CD4-positive, alpha-beta T cell treated with Interleukin-4 for 4 hours (primary cell): ENCODE results near the gene NXN.
"Not testable (repeated sequence)": the region's sequence is repeated elsewhere in the genome, so short reads cannot be mapped to it uniquely, and the experiment has no call there.

Source experiments
- DNase-seq: peaks from one replicate; pipeline ENCODE4 v3.0.0-alpha.2; 2020

Gene NXN

DNA sequence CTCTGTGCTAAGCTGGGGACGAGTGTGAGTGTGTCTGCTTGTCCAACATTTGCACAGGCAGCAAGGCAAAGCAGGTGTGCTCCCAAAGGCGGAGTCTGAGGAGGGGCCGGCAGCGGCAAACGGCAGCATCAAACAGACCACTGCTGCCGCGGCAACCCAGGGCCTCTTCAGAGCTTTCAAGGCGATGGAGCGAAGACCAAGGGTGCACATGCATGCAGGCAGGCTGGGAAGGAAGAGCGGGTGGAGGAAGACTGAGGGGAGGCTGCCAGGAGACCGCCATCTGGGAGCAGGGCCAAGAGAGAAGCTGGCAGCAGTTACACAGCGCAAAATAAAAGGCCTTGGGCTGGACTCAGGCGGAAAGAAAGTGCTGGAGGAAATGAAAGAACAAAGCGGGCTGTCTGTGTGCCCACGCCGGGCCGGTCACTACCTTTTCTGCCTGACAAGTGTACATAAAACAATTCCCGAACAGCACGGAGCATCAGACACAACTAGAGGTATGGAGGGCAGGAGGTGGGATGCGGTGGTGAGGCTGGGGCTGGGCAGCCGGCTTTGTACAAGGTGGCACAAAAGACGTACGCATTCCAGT is 25.9 kb upstream of the NXN start:
- no peak for DNase-seq

DNA sequence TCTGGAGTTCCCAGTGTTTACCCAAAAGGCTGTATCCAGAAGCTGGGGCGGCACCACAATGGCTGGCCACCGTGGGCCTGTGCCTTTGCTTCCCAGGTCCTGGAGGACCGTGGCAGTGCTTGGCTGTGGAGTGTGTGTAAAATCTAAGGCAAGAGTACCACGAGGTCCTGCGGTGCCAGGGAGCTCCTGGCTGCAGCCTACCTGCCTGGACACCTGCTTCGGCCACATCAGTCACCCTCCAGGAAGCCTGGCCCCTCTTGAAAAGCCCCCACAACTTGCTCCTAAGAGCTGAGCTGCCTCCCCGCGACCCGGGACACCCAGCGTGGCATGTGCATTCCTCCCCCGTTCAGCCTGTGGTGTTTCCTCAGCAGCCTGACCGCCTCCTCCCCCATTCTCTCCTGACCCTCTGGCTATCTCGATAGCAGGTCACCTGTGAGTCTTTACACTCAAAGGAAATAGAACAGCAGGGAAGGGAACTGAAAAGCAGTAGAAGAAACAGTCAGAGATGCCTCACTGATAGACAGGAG is 25.3 kb upstream of the NXN start:
- no peak for DNase-seq

DNA sequence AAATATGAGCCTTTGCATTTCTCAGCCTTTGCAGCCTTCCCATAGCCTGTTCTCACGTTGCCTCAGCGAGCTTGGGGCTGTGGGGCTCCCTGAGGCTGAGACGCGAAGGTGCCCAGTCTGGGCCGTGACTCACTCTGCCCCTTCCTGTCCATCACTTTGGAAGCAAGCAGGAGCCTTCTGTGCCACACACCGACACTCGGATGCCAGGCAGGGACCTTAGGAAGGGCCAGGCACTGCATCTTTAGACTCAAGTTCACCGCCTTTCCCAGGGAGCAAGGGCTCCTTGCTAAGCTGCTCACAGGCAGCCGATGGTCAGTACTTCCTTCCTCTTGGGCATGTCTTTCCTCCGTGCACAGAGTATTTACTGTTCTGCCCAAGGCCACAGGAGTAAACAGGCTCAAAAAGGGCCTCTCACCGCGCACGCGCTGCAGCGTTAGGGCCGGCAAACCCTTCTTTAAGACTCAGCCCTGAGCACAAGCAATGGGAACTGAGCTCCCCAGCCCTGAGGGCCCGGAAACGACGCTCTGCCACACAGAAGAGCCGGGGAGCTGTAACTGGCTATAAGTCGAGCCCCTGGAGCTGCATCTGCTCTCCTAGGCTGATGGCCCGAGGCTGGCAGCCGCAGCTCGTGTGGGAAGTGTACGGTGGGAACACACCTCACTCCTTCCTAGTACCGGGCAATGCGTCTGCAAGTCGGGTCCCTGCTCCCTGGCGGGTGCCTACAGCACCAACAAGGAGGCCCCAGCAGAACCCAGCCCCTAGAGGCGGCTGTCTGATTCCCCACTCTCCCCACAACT is 24.6 kb upstream of the NXN start:
- DNase-seq: no peak

- DNase-seq: no peak
Observed at GRCh38 chr17:1003633-1003971, 24.0 kb upstream of the NXN start.

GRCh38 chr17:1002771-1003555 is 23.4 kb upstream of the NXN start:
- DNase-seq: no peak

GRCh38 chr17:1002412-1002753 is 22.8 kb upstream of the NXN start:
- no peak for DNase-seq

GRCh38 chr17:1001640-1002411 is 22.2 kb upstream of the NXN start:
- no peak for DNase-seq

GRCh38 chr17:1000597-1001461 is 21.3 kb upstream of the NXN start:
- no peak for DNase-seq

- DNase-seq: no peak
Observed at GRCh38 chr17:998111-998510, 18.5 kb upstream of the NXN start.

GRCh38 chr17:996554-997344 is 17.2 kb upstream of the NXN start, which contains the start of gene TIMM22:
TSS of gene TIMM22 (plus strand) at chr17:997129. CDS start at chr17:997143, 14 bp downstream.
- DNase-seq: peak; percentile 94

DNA sequence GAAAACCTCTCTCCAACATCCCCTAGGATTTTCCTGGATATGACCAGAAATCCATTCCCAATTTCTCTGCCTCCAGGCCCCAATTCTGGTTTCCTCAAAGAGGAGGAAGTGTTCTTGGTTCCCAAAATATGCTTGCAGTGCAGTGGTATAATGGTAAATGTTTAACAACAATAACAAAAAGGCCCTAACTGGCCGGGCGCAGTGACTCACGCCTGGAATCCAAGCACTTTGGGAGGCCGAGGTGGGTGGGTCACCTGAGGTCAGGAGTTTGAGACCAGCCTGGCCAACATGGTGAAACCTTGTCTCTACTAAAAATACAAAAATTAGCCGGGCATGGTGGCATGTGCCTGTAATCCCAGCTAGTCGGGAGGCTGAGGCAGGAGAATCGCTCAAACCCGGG is 15.7 kb upstream of the NXN start:
- not testable (repeated sequence) for DNase-seq

DNA sequence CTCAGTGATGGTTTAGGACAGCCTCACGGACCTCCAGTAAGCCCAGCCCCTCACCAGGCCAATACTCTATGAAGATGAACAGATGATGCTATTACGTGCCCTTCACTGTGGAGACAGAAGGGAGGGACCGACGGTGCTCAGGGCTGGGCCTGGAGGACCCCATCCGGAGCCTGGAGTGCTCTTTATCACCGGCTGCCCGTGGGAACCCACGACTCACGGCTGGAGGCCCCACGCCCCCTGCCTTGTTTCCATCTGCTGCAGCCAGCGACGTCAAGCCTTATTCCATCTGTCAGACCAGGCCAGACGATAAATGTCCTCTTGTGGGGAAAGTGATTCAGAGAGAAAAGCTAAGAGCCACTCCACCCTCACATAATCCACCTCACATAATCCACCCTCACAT is 13.4 kb upstream of the NXN start:
- DNase-seq: no peak

DNA sequence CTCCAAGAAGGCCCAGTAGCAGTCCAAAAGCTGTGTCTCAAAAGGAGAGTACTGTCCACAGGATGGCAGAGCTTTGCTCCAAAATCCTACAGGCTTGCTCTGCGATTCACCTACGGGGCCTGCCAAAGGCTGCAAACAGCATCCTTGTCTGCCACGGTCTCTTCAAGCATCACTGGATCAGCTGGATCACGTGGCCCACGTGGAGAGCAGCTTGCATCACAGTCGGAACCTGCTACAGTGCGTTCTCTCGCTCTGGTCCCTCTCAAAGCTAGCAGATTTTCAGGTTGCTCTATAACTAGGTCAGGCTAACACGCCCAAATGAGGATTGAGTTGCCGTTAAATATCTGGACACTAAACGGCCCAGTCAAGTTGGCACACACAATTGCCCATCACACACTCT is 9.0 kb upstream of the NXN start:
- DNase-seq: no peak

DNA sequence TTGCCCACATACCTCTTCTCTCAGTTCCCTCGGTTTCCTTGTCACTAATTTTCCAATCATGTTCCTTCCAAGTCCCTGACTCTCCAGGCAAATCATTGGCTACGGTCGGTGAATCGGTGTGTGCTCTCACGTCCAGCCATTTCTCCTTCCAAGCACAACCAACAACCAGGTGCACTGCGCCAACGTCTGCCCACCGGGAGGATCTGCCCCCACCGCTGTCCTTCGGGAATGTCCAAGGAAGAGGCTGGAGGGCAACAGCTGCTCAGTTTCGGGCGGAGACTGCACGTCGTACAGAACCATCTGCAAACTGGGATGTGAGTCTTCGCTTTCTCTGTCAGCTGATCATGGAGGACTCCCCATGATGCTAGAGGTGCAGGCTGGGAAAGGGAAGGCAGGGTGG is 8.4 kb upstream of the NXN start:
- DNase-seq: no peak

GRCh38 chr17:986322-986929 is 6.8 kb upstream of the NXN start:
- no peak for DNase-seq

DNA sequence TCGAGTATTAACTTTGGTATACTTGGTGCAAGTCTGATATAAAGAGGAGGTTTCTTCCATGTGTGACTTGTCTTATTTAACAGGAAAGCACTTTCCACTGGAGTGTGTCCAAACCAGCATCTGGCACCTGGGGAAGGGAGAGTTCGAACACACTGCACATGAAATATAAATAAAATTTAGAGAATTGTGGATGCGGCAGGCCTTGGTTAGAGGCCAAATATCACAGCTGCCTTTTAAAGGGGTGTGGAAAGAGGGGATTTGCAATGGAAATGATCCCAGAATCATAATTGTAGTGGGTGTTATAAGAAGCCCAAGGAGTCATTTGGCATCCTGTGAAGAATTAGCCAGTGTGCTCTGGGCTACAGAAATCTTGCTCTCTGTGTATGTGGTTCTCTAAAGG is 4.3 kb upstream of the NXN start:
- DNase-seq: no peak

- no peak for DNase-seq
Observed at GRCh38 chr17:981292-981658, 1.7 kb upstream of the NXN start.

DNA sequence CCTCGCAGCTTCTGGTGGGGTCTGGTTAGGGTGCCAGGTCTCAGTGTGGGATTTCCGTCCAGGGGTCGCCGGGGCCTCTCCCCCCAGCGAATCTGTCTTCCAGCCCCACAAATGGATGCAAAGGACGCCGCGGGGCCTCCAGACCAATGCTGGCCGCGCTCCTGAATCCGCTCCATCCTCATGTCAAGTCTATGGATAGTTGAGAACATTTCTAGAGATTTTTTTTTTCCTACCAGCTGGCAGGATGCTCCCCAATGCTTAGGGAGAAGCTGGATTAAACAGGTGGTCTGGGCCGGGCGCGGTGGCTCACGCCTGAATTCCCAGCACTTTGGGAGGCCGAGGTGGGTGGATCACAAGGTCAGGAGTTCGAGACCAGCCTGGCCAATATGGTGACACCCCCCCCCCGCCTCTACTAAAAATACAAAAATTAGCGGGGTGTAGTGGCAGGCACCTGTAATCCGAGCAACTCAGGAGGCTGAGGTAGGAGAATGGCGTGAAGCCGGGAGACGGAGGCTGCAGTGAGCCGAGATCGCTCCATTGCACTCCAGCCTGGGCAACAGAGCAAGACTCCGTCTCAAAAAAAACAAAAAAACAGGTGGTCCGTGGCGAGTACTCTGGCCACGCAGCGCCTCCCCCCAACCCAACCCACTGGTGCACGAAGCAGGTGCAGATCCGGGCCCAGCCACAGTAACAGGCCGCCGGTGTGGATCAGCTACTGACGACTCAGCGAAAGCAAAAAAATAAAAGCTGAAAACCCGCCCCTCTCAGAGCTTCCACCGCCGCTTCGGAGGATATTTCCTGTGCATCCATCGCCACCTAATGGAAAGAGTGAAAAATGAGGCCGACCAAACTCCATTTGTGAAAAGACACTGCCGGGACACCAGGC is 1.1 kb upstream of the NXN start:
- peak; percentile 87 for DNase-seq

GRCh38 chr17:979212-979538 is 401 bp downstream of the NXN start:
- DNase-seq: no peak
